H1 (cell line): Measurements from ENCODE around the gene SH2B2. TPM values are rescaled to one million over a fixed set of nuclear protein-coding genes. Genes with fewer than 3 reads are reported as not detected.
A peak's percentile ranks its signal among the peaks of the same experiment; 100 is the strongest.

Experiments used
- CTCF ChIA-PET: fragments of 300-600 bp; sonication (Branson Sonifier 250); formaldehyde crosslinking; loops from one replicate; lab custom pipeline; 2021; ENCODE audit not compliant: partially characterized antibody; lab: Charles Lee
- POLR2A ChIA-PET: fragments of 300-600 bp; sonication (Branson Sonifier 250); formaldehyde crosslinking; loops from one replicate; lab custom pipeline; 2021; ENCODE audit warnings: inconsistent platforms; ENCODE audit not compliant: partially characterized antibody; lab: Charles Lee
- DNase-seq, 2 experiments: peaks; one replicate each; pipeline versions ENCODE4 v3.0.0 to v3.0.0-alpha.2; 2010 to 2022; ENCODE audit warnings: low spot score in 2 of 2, low read depth in 1 of 2, mixed read lengths in 1 of 2
- FAIRE-seq: peaks from 2 replicates; lab custom pipeline; 2011; peaks lifted over from hg19 to GRCh38; lab: Jason Lieb, UNC
- H2AFZ ChIP-seq: 2 replicates; pipeline ENCODE4 v1.8.1; 2012; ENCODE audit warnings: low read length, inconsistent platforms
- H2AK5ac ChIP-seq: 2 replicates; pipeline ENCODE4 v1.6.1; 2013; ENCODE audit warnings: low read depth, low read length
- H2BK120ac ChIP-seq: replicated peaks from 2 replicates; pipeline ENCODE3; 2013; ENCODE audit warnings: low read depth, low read length, inconsistent platforms
- H2BK12ac ChIP-seq: 2 replicates; pipeline ENCODE4 v1.6.1; 2013; ENCODE audit warnings: low read depth, low read length
- H2BK15ac ChIP-seq: 2 replicates; pipeline ENCODE4 v1.6.1; 2013; ENCODE audit warnings: low read length
- H2BK20ac ChIP-seq: 2 replicates; pipeline ENCODE4 v1.6.1; 2013; ENCODE audit warnings: low read length
- H2BK5ac ChIP-seq: 2 replicates; pipeline ENCODE4 v1.6.1; 2013; ENCODE audit warnings: low read depth, low read length
- H3K14ac ChIP-seq: 2 replicates; pipeline ENCODE4 v1.6.1; 2013; ENCODE audit warnings: inconsistent platforms; ENCODE audit not compliant: insufficient read length
- H3K18ac ChIP-seq: 2 replicates; pipeline ENCODE4 v1.6.1; 2013; ENCODE audit warnings: low read length; ENCODE audit errors: extremely low read depth
- H3K23ac ChIP-seq: 2 replicates; pipeline ENCODE4 v1.6.1; 2013; ENCODE audit warnings: inconsistent platforms; ENCODE audit not compliant: insufficient read length
- H3K23me2 ChIP-seq: 2 replicates; pipeline ENCODE4 v1.6.1; 2013; ENCODE audit warnings: low read depth, low read length
- H3K27ac ChIP-seq: 2 replicates; pipeline ENCODE4 v1.6.1; 2011; ENCODE audit warnings: low read depth, low read length, inconsistent platforms
- H3K27me3 ChIP-seq, 4 experiments: replicated peaks in 1 of 4; 1 replicate in 1 of 4; 2 replicates in 3 of 4; pipeline versions ENCODE4 v1.6.1 to v1.8.1; 2011 to 2013; ENCODE audit warnings: low read length in 3 of 4, mild to moderate bottlenecking in 3 of 4, inconsistent platforms in 2 of 4, mixed read lengths in 2 of 4, moderate library complexity in 1 of 4; ENCODE audit not compliant: control insufficient read depth in 3 of 4, insufficient read depth in 3 of 4; ENCODE audit errors: extremely low read depth in 1 of 4
- H3K36me3 ChIP-seq, 4 experiments: 2 replicates each; pipeline versions ENCODE4 v1.6.1 to v1.8.1; 2011 to 2013; ENCODE audit warnings: mild to moderate bottlenecking in 4 of 4, low read length in 3 of 4, moderate library complexity in 2 of 4, control low read depth in 1 of 4, inconsistent platforms in 1 of 4; ENCODE audit not compliant: insufficient read depth in 4 of 4, control insufficient read depth in 2 of 4
- H3K4ac ChIP-seq: replicated peaks from 2 replicates; pipeline ENCODE3; 2013; ENCODE audit warnings: low read length, low read depth, mixed read lengths, inconsistent platforms; ENCODE audit not compliant: insufficient read length
- H3K4me1 ChIP-seq, 4 experiments: replicated peaks in 1 of 4; 1 replicate in 1 of 4; 2 replicates in 3 of 4; pipeline versions ENCODE4 v1.6.1 to v1.8.1; 2011 to 2013; ENCODE audit warnings: low read length in 3 of 4, inconsistent platforms in 2 of 4, mixed read lengths in 1 of 4; ENCODE audit not compliant: insufficient read depth in 4 of 4, control insufficient read depth in 3 of 4
- H3K4me2 ChIP-seq, 2 experiments: 2 replicates each; pipeline versions ENCODE4 v1.6.1 to v1.8.1; 2011 to 2013; ENCODE audit warnings: low read depth in 2 of 2, low read length in 2 of 2, control low read depth in 1 of 2, inconsistent platforms in 1 of 2, mild to moderate bottlenecking in 1 of 2; ENCODE audit not compliant: insufficient read depth in 1 of 2
- H3K4me3 ChIP-seq, 4 experiments: fragments of 200-600, 300-600 bp in 1 of 4; sonication (generic), shearing (Covaris generic), sonication (Bioruptor Twin) in 1 of 4; 2 replicates each; pipeline versions ENCODE4 v1.5.1 to v1.8.1; 2011 to 2016; ENCODE audit warnings: low read length in 4 of 4, low read depth in 3 of 4, control low read depth in 2 of 4, inconsistent platforms in 2 of 4, mild to moderate bottlenecking in 2 of 4, mixed read lengths in 1 of 4, moderate library complexity in 1 of 4; ENCODE audit not compliant: insufficient read depth in 2 of 4; ENCODE audit errors: extremely low read depth in 1 of 4
- H3K56ac ChIP-seq: replicated peaks from 2 replicates; pipeline ENCODE3; 2013; ENCODE audit warnings: low read depth, mild to moderate bottlenecking, mixed read lengths, low read length, inconsistent platforms; ENCODE audit not compliant: insufficient read length
- H3K79me1 ChIP-seq: 2 replicates; pipeline ENCODE4 v1.6.1; 2013; ENCODE audit warnings: low read depth, low read length, control low read depth
- H3K79me2 ChIP-seq, 2 experiments: 2 replicates each; pipeline versions ENCODE4 v1.6.1 to v1.8.1; 2012 to 2013; ENCODE audit warnings: low read length in 2 of 2, mild to moderate bottlenecking in 2 of 2, inconsistent platforms in 1 of 2; ENCODE audit not compliant: insufficient read depth in 2 of 2, control insufficient read depth in 1 of 2
- H3K9ac ChIP-seq, 4 experiments: replicated peaks in 1 of 4; 1 replicate in 1 of 4; 2 replicates in 3 of 4; pipeline versions ENCODE4 v1.6.1 to v1.8.1; 2011 to 2013; ENCODE audit warnings: low read depth in 3 of 4, low read length in 3 of 4, control low read depth in 2 of 4, mild to moderate bottlenecking in 2 of 4, moderate library complexity in 2 of 4, inconsistent platforms in 1 of 4; ENCODE audit errors: extremely low read depth in 1 of 4
- H3K9me3 ChIP-seq, 2 experiments: 2 replicates each; pipeline versions ENCODE4 v1.6.1 to v1.8.1; 2012 to 2013; ENCODE audit warnings: mild to moderate bottlenecking in 2 of 2, moderate library complexity in 2 of 2, control low read depth in 1 of 2, inconsistent platforms in 1 of 2, low read depth in 1 of 2, low read length in 1 of 2, mixed read lengths in 1 of 2; ENCODE audit not compliant: insufficient read depth in 2 of 2
- H4K20me1 ChIP-seq, 2 experiments: replicated peaks in 1 of 2; 2 replicates each; pipeline versions ENCODE3 to v1.8.1; 2011 to 2013; ENCODE audit warnings: inconsistent platforms in 2 of 2, low read length in 2 of 2, mild to moderate bottlenecking in 1 of 2; ENCODE audit not compliant: insufficient read depth in 2 of 2, control insufficient read depth in 1 of 2
- H4K5ac ChIP-seq: 2 replicates; pipeline ENCODE4 v1.6.1; 2013; ENCODE audit warnings: low read length, low read depth, mixed read lengths, inconsistent platforms; ENCODE audit not compliant: insufficient read length
- H4K8ac ChIP-seq: 2 replicates; pipeline ENCODE4 v1.8.0; 2013; ENCODE audit warnings: mild to moderate bottlenecking, moderate library complexity, low read length, inconsistent platforms; ENCODE audit not compliant: insufficient read depth; ENCODE audit errors: extremely low read depth
- H4K91ac ChIP-seq: replicated peaks from 2 replicates; pipeline ENCODE3; 2013; ENCODE audit warnings: low read length, mixed read lengths, inconsistent platforms; ENCODE audit not compliant: insufficient read length
- EGR1 ChIP-seq: IDR thresholded peaks from 2 replicates; pipeline ENCODE4 v1.6.1; 2011; ENCODE audit warnings: low read depth, low read length, borderline replicate concordance
- HDAC6 ChIP-seq: IDR thresholded peaks from one replicate; pipeline ENCODE4 v1.7.1; 2012; ENCODE audit warnings: low read depth, mild to moderate bottlenecking, inconsistent platforms, low read length, moderate library complexity
- KDM5A ChIP-seq: fragments of 200-600 bp; IDR thresholded peaks from 2 replicates; pipeline ENCODE4 v1.7.1; 2012; ENCODE audit warnings: mild to moderate bottlenecking, low read length, inconsistent platforms, mixed read lengths
- NRF1 ChIP-seq: IDR thresholded peaks from 2 replicates; pipeline ENCODE4 v1.6.1; 2011; ENCODE audit warnings: mild to moderate bottlenecking, low read depth, low read length, improper control_type of control experiment
- PHF8 ChIP-seq: fragments of 200-600 bp; sonication (generic); conservative IDR thresholded peaks from 2 replicates; pipeline ENCODE4 v1.7.1; 2012; ENCODE audit warnings: low read depth, mild to moderate bottlenecking, inconsistent platforms, low read length, moderate library complexity
- RAD21 ChIP-seq, 2 experiments: IDR thresholded peaks in 1 of 2; conservative IDR thresholded peaks in 1 of 2; 2 replicates each; pipeline ENCODE4 v1.6.1; 2011; ENCODE audit warnings: low read depth in 2 of 2, low read length in 2 of 2, improper control_type of control experiment in 1 of 2, inconsistent platforms in 1 of 2, mild to moderate bottlenecking in 1 of 2, moderate library complexity in 1 of 2
- RNF2 ChIP-seq: fragments of 200-900, 300-1000 bp; sonication (generic); IDR thresholded peaks from 2 replicates; pipeline ENCODE4 v1.7.1; 2016; ENCODE audit warnings: borderline replicate concordance, low read depth, mild to moderate bottlenecking, antibody characterized with exemption, low read length; ENCODE audit not compliant: poor library complexity, severe bottlenecking; ENCODE audit errors: missing control alignments
- TBP ChIP-seq: IDR thresholded peaks from 2 replicates; pipeline ENCODE4 v1.6.1; 2011; ENCODE audit warnings: low read depth, low read length, improper control_type of control experiment
- WGBS, 2 experiments: shearing (Covaris generic) in 1 of 2; methylation state at CpG; one replicate each; pipeline versions ENCODE4 v1.1.6 to v1.1.7; 2013 to 2015; ENCODE audit warnings: low lambda C conversion rate in 2 of 2, mixed read lengths in 2 of 2, inconsistent platforms in 1 of 2, low coverage in 1 of 2, missing lambda C conversion rate in 1 of 2; ENCODE audit not compliant: insufficient replicate concordance in 2 of 2, insufficient coverage in 1 of 2, insufficient read length in 1 of 2; ENCODE audit errors: extremely low coverage in 1 of 2, missing lambda C conversion rate in 1 of 2; 5-methylcytosine and 5-hydroxymethylcytosine counted together
- polyA plus RNA-seq, 7 experiments: library from polyadenylated mRNA; depleted of rRNA in 3 of 7; stranded (reverse) in 5 of 7; unstranded in 2 of 7; fragments of >200 nt in 5 of 7; fragments of 200-250 nt in 2 of 7; gene quantifications; 1 replicate in 5 of 7; 2 replicates in 1 of 7; 4 replicates in 1 of 7; pipeline versions ENCODE4 v1.2.1 to v1.2.3, GENCODE V29; 2011 to 2013; ENCODE audit warnings: missing spikeins in 2 of 7, mixed read lengths in 2 of 7
- total RNA-seq: library from RNA; stranded (reverse); fragmentation: NEBNext Ultra II Directional; extraction: Animal tissue kit (Norgen Biotek cat#: 25700); gene quantifications from 2 replicates; pipeline ENCODE4 v1.2.1, GENCODE V29; 2021
- TF ChIP-seq, protein P1 (sequence below): IDR thresholded peaks from 2 replicates; pipeline ENCODE4 v1.6.1; 2011; ENCODE audit warnings: low read length, improper control_type of control experiment

SH2B2 gene
- total and polyA plus RNA-seq, 2 of the 8 experiments (the other 6 are each of a cell fraction or from before 2014, with no cell fraction given) = 11.5 to 18.7 TPM

DNA sequence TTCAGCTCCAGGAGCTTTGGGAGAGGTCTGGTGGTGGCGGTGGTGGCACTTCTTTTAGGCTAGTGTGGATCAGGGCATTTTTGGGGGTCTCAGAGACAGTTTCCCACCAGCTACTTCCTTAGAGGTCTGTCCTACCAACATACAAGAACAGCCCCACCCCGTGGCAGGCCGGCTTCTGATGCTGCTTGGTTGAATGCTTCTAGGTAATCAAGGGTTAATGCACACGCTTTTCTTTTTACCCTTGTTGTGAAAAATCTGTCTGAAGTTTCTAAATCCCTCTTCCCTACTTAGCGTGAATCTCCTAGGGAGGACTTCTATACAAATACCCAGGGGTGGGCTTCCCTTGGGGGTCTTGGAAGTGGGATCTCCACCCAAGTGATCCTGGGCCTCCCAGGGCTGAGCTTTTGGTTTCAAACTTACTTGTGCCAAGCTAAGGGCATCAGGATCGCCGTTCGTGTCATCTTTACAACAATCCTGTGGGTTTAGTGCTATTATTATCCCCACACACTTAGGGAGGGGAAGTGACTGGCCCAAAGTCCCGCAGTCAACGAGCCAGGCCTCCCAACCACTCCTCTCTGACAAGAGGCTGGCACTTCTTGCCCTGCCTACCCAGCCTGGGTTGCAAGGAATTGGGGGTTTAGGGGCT is 1.7 kb downstream of the SH2B2 start:
- no peak overlapping the region for H2BK120ac ChIP-seq
- no peak overlapping the region for H4K5ac ChIP-seq
- no peaks in the 10 kb centered on the region for H3K9me3 ChIP-seq
- no peak for FAIRE-seq
- no peak overlapping the region for H2BK5ac ChIP-seq
- peaks cover 0 to 6% (median 3%) of the 10 kb centered on the region in 4 experiments; a peak in 3 of 7 replicates for H3K27me3 ChIP-seq
- H3K4ac ChIP-seq = no peak overlapping the region
- H3K79me2 ChIP-seq = no peaks in the 10 kb centered on the region
- 72% methylated on average over 10 of the region's 10 CpGs; no CpG with 5 or more reads in 1 of the 2 experiments for WGBS, 2 experiments
- ChIA-PET POLR2A (interaction anchor here (0.7 to 1.5 kb wide), 7 partner anchors 8 to 1101 kb away, joined by 3 to 9 read pairs (median 4); partner anchors contain the start of gene PRKRIP1), CTCF (interaction anchor here (0.7 to 4.4 kb wide), 9 partner anchors 9 to 177 kb away, joined by 3 to 29 read pairs (median 5); no protein-coding TSS in a partner anchor)
- H3K14ac ChIP-seq = no peak overlapping the region
- no peak overlapping the region for H3K9ac ChIP-seq
- H3K36me3 ChIP-seq = no peaks in the 10 kb centered on the region
- H3K79me1 ChIP-seq = peaks cover 5% of the 10 kb centered on the region
- no peak overlapping the region; the same call in 1 of the 2 replicates for H4K8ac ChIP-seq
- no peak overlapping the region for H3K18ac ChIP-seq
- peak overlapping the region in 3 of 4 experiments; percentile 71 to 97 (median 90); a peak in 7 of 8 replicates for H3K4me3 ChIP-seq
- H4K91ac ChIP-seq = no peak overlapping the region
- no peak overlapping the region for H3K23ac ChIP-seq
- H2BK12ac ChIP-seq = no peak overlapping the region
- peaks cover 8 to 31% of the 10 kb centered on the region in 2 experiments for H4K20me1 ChIP-seq
- peaks cover 15% of the 10 kb centered on the region; the same call in 1 of the 2 replicates for H3K23me2 ChIP-seq
- H3K4me2 ChIP-seq = peak overlapping the region; percentile 76 to 92
- no peak for DNase-seq
- H3K27ac ChIP-seq = no peak overlapping the region
- H2AFZ ChIP-seq = no peak overlapping the region
- H2AK5ac ChIP-seq = peak overlapping the region; percentile 39; the same call in 1 of the 2 replicates
- no peak overlapping the region for H3K56ac ChIP-seq
- peaks cover 2 to 20% (median 10%) of the 10 kb centered on the region in 4 experiments for H3K4me1 ChIP-seq
- no peak overlapping the region for H2BK20ac ChIP-seq
- H2BK15ac ChIP-seq = 0 out of 2 replicates have a peak overlapping the region, but pooled peaks have one; percentile 46
- TF ChIP-seq EGR1 = no peak
- no peak for TF ChIP-seq RAD21 (IDR thresholded peaks at IDR 0.05 in 1 of 2, conservative IDR thresholded peaks at IDR 0.05 in 1 of 2; ENCODE audit: low read depth in 2 of 2, low read length in 2 of 2)
- TF ChIP-seq RNF2 = no peak
- no peak for TF ChIP-seq KDM5A
- TF ChIP-seq HDAC6 = no peak
- TF ChIP-seq NRF1 = no peak
- TF ChIP-seq, protein P1, sequence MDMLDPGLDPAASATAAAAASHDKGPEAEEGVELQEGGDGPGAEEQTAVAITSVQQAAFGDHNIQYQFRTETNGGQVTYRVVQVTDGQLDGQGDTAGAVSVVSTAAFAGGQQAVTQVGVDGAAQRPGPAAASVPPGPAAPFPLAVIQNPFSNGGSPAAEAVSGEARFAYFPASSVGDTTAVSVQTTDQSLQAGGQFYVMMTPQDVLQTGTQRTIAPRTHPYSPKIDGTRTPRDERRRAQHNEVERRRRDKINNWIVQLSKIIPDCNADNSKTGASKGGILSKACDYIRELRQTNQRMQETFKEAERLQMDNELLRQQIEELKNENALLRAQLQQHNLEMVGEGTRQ = no peak
- TF ChIP-seq TBP = no peak
- no peak for TF ChIP-seq PHF8
